GM19035 (cell line): Measurements from ENCODE around the gene RSPO4.

ENCODE experiments used
- ATAC-seq: cut with Tn5 transposase; IDR thresholded peaks from one replicate; pipeline ENCODE4 v1.9.1; 2021; ENCODE audit not compliant: unreplicated experiment

The RSPO4 gene

DNA sequence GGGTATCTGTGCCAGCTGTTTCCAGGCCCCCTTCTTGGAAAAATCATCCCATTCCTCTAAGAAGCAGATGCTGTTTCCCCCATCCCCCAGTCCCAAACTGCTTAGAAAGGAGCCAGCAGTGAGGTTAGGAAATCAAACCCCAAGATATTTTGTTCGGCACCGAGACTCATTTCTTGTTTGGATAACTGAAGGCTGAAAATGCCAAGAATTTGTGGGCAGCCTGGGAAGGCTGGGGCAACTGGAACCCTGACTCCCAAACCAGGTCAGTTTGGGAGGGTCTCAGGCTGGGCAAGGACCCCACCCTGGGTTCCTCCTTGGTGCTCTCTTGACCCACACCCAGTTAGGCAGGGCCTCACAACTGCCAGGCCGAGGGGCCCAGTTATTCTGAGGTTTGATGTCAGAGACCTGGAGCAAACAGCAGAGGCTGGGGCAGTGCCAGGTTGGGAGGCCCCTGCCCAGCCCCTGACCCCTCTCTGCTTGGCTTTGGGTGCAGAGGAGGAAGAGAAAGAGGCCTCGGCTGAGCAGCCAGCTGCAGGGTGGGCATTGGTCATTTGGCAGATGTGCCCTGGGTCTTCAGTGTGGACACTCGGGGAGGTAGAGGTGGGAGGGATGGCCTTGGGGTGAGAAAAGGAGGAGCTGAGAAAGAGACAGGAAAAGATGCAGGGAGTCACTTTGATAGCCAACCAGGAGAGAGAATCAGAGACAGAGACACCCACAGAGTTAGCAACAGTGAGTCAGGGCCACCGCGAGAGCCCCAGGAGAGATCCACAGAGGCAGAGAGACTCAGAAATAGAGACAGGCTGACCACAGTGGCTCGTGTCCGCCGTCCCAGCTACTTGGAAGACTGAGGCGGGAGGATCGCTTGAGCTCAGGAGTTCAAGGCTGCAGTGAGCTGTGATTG, 91.0 kb downstream of the RSPO4 start:
- no peak for ATAC-seq

DNA sequence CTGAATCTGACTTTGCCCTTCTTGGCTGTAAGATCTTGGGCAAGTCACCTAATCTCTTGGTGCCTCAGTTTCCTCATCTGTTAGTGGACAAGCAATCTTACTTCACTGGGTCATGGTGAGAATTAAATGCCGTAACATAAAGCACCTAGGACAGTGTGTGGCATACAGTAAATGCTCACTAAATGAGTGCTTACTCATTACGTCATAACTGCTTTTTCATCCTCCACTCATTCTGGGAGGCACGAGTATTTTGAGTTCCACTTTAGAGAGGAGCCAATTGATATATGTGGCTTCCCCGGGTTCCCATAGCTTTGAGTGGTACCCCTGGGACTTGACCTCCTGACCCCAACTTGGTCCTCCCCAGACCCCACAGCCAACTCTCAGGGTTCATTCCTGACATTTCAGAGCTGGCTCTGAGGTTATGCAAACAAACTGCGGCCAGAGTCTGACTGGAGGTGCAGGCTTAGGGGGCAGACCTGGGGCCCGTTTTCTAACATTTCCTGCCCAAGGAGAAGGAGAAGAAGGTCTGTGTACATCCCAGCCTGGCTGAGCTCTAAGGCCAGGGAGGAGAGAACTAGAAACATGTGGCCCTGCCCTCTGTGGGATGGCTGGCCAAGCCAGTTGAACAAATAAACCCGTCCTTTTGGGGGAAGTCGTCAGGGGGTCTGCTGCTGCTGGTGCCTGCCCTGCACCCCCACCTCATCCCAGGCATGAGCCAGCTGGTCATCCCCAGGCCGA, 91.8 kb downstream of the RSPO4 start:
- ATAC-seq: no peak

DNA sequence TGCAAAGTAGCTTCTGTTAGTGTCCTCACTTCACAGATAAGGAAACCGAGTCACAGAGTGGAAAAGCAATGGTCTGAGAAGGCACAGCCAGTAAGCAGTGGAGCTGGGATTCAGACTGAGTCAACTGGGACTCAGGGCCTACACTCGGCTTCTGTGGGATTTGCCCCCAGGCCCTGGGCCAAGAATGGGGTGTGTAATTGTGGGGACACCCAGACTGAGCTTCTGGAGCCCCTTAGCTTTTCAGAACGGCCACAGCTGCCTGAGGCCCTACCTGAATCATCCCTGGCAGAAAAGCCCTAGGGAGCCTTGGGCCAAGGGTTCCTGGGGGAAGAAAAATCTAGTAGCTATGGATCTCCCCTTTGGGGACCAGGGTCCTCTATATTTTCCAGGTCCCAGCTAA, 92.5 kb downstream of the RSPO4 start:
- ATAC-seq: no peak
